ENCODE results near the gene PNPLA2.

The PNPLA2 gene

DNA sequence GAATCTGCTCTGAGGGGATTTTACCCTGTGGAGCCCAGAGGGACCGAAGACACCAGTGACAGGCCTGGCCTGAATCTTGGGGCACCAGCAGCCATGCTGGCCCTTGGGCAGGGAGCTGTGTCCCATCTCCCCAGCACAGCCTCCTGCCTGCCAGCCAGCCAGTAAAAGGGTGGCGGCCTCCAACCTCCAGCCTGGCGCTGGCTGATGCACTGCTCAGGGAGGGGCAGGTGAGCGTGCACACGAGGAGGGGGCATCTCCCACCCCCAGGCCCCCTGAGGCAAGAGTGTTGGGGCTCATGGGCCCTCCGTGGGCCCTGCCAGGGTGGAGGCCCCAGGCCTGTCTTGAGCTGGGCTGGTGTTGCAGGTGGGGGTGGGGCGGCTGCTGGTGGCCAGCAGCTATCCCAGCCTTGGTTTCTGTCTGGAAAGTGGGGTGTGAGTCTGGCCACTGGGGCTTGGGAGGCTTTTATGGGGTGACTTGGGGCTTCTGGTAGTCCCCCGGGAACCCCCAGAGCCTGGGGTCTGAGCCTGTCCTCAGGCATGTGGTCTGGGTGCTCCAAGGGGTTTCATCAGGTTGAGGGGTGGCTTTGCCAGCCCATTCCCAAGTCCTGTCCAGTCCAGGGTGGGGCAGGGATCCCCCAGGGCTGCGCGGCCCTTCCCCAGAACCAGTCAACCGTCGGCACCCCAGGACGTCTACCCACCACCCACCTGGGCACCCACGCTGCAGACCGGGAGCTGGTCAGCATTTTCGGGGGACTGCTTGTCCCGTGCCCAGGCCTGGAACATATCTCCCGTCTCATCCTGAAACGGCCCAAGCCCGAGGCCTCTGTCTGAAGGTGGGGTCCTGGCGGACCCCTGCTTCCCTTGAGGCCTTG, 41.8 kb downstream of the PNPLA2 start:
- no peak for DNase-seq (ENCODE audit: low spot score)

- no peak for DNase-seq (ENCODE audit: low spot score)
Observed at GRCh38 chr11:861105-861479, 42.4 kb downstream of the PNPLA2 start.

GRCh38 chr11:862081-862661, 43.5 kb downstream of the PNPLA2 start:
- DNase-seq (ENCODE audit: low spot score): no peak

DNA sequence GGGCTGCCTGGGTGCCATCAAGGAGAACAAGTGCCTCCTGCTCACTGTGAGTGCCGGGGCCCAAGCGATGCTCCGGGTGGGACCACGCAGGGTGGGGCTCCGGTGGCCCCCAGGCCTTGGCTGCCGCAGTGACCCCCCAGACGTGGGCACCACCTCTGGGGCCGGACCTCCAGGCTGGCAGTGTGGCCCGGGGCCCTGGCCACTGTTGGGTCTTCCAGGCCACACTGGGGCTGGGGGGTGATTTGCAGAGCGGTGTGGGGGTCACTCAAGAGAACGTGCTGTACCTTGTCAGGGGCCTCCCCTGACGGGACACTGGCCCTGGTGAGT, 43.9 kb downstream of the PNPLA2 start:
- DNase-seq (ENCODE audit: low spot score): no peak

GRCh38 chr11:863023-863909, 44.6 kb downstream of the PNPLA2 start:
- no peak for DNase-seq (ENCODE audit: low spot score)

GRCh38 chr11:863910-864827, 45.5 kb downstream of the PNPLA2 start:
- DNase-seq (ENCODE audit: low spot score): no peak

GRCh38 chr11:864898-865297, 46.2 kb downstream of the PNPLA2 start:
- no peak for DNase-seq (ENCODE audit: low spot score)

DNA sequence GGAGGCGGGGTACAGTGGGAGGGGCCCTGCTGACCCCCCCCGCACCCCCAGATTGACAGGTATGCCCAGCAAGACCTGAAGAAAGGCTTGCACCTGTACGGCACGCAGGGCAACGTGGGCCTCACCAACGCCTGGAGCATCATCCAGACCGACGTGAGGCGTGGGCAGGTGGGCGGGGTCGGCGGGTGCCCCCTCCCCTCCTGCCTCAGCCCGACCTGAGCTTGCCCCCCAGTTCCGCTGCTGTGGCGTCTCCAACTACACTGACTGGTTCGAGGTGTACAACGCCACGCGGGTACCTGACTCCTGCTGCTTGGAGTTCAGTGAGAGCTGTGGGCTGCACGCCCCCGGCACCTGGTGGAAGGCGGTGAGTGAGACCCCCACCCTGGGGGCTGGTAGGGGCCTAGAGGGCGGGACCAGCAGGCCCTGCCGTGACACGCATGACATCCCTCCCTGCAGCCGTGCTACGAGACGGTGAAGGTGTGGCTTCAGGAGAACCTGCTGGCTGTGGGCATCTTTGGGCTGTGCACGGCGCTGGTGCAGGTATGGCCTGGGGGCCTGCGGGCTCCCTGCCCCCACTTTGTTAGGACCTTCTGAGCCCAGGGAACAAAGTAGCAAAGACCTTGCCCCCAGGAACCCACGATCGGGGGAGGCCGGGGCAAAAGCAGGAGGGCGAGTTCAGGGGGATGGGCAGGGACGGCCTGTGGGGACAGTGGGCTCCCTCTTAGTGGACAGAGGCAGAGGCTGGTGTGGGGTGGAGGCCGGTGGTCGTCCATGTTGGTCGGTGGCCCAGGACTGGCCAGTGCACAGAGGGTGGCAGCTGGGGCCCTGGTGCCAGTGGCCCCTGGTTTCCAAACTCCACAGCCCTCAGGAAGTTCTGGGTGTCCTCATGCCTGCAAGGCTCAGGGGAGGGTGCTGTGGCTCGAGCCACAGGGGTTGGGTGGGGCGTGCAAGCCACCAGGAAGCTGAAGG, 47.0 kb downstream of the PNPLA2 start:
- DNase-seq (ENCODE audit: low spot score): no peak

DNA sequence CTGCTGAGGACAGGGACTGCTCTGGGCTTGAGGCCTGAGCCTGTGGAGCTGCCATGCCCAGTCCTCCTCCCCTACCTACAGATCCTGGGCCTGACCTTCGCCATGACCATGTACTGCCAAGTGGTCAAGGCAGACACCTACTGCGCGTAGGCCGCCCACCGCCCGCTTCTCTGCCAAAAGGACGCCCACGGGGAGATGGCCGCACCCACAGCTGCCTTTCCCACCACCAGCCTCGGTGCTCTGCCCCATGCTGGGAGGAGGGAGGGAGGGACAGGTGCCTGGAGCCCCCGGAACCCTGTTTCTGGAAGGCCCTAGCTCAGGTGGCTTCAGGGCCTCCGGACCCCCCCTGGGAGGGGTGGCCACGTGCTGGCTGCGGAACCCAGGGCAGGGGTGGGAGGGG, 47.8 kb downstream of the PNPLA2 start:
- DNase-seq (ENCODE audit: low spot score): no peak

GRCh38 chr11:867856-868358, 49.2 kb downstream of the PNPLA2 start:
- no peak for DNase-seq (ENCODE audit: low spot score)

DNA sequence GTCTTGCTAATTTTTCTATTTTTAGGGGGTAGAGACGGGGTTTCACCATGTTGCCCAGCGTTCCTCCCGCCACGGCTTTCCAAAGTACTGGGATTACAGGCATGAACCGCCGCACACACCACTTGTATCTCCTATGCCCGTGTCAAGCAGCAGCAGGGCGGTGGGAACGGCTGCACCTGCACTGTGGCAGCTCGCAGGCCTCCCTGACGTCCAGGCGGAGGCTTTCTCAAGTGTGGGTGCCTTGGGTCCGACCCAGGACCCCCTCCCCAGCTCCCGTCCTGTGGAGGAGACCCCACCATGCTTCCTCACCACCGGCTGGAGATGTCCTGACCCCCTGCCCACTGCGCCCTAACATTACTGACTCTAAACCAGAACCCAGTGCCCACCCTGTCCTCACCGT, 49.7 kb downstream of the PNPLA2 start:
- DNase-seq (ENCODE audit: low spot score): no peak

DNA sequence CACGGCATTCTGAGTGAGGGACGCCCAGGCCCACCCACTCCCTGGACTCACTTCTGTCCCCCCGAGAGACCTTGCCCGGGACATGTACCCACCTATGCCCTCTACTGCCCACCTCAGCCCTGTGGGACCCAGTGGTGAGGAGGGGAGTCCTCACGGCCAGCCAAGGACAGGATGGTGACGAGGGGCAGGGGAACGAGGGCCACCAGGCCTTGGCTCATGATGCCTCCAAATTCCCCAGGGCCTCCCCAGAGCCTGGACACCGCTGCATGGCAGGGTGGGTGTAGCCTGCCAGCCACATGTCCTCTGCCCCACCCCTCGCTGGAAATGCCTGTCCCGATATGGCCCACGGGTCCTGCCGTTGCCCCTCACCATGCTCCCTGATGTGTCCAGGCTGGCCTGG, 50.1 kb downstream of the PNPLA2 start:
- DNase-seq (ENCODE audit: low spot score): no peak

DNA sequence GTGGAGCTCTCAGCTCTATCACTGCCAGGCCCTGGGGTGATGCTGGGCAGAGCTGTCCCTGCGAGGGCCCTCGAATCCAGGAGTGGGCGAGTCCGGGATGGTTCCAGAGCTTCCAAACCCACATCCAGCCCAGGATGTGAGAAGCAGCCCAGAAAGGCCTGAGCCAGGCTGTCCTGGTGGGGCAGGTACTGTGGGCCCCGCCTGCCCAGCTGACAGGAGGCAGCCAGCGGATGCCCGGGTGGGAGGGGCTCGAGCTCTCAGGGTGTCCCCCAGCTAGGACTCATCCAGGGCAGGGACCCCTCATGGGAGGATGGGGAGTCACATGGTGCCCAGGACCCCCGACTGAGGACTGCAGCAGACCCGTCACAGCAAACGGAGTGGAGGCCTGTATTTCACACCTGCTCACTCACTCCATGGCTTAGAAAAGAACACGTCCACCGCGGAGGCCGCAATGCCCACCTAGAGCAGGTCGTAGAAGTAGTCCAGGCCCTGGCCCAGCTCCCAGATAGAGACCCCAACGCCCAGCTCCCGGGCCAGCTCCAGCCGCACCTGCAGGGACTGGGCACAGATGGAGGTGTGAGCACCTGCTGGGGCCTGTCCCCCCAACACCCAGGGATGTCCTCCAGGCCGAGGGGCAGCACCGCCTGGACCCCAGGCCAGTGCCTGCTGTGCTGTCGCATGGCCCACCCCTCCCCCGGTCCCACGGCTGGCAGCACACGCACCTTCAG, 50.8 kb downstream of the PNPLA2 start:
- no peak for DNase-seq (ENCODE audit: low spot score)

GRCh38 chr11:870127-870413, 51.4 kb downstream of the PNPLA2 start:
- no peak for DNase-seq (ENCODE audit: low spot score)

- no peak for DNase-seq (ENCODE audit: low spot score)
Observed at GRCh38 chr11:870418-870817, 51.7 kb downstream of the PNPLA2 start.

GRCh38 chr11:871472-871871, 52.8 kb downstream of the PNPLA2 start:
- no peak for DNase-seq (ENCODE audit: low spot score)

GRCh38 chr11:872799-873198, 54.1 kb downstream of the PNPLA2 start:
- DNase-seq (ENCODE audit: low spot score): peak; percentile 32

- no peak for DNase-seq (ENCODE audit: low spot score)
Observed at GRCh38 chr11:873706-874105, 55.0 kb downstream of the PNPLA2 start.

Data from GM03348 (cell line).